GM21529 (cell line): Measurements from ENCODE around the gene CCHCR1.
"Not testable (repeated sequence)": the region's sequence is repeated elsewhere in the genome, so short reads cannot be mapped to it uniquely, and the experiment has no call there.

Experiments used
- ATAC-seq: cut with Tn5 transposase; IDR thresholded peaks from one replicate; pipeline ENCODE4 v1.9.1; 2021; ENCODE audit not compliant: unreplicated experiment

CCHCR1 gene

DNA sequence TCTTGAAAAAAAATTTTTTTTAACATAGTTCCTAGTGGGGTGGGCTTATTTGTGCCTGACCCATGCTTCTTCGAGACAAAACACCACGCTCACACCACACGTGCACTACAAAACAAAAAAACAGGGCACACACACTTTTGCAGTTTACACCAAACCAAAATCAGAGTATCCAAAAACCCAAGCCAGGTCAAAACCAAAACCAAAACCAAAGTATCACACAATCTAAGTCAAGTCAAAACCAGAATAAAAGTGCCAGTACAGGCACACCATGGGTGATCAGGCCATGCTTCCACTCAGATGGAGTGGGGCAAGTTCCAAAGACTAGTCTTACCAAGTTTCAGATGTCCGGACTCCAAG, 28.1 kb upstream of the CCHCR1 start:
- ATAC-seq = not testable (repeated sequence)

DNA sequence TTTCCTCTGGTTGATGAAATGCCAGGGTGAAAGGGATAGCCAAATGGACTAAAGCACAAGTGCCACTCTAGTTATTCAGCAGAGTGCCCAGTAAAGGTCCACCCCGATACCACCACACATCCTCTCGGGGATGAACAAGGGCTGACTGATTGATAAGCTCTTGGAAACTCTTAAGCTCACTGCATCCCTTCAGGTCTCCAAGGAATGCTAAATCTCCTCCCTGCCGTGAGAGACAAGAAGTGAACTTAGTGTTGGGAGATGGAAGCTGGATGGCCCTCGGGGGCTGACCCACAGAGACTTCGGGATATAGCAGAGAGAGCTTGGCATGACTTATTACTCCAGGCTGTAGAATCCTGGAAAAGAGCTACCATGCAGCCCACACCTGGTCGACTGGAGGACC, 26.3 kb upstream of the CCHCR1 start:
- ATAC-seq = not testable (repeated sequence)

- ATAC-seq = not testable (repeated sequence)
Observed at GRCh38 chr6:31183287-31183686, 25.7 kb upstream of the CCHCR1 start.

GRCh38 chr6:31180500-31180899, 22.9 kb upstream of the CCHCR1 start:
- no peak for ATAC-seq

- no peak for ATAC-seq
Observed at GRCh38 chr6:31179896-31180295, 22.3 kb upstream of the CCHCR1 start.

DNA sequence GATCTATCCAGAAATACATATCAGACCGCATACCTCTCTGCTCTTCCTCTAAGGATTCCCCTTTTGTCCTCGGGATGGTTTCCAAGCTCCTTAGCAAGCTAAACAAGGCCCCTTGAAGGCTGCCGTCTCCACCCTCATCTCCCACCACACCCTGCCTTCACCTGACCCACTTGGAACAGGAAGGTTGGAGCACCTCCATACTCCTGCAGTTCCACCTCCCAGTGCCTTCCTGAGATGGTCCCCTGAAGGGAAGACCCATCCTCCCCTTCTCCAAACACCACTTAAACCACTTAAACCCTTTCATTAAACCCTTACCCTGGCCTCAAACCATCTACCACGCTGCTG, 21.4 kb upstream of the CCHCR1 start:
- ATAC-seq = no peak

DNA sequence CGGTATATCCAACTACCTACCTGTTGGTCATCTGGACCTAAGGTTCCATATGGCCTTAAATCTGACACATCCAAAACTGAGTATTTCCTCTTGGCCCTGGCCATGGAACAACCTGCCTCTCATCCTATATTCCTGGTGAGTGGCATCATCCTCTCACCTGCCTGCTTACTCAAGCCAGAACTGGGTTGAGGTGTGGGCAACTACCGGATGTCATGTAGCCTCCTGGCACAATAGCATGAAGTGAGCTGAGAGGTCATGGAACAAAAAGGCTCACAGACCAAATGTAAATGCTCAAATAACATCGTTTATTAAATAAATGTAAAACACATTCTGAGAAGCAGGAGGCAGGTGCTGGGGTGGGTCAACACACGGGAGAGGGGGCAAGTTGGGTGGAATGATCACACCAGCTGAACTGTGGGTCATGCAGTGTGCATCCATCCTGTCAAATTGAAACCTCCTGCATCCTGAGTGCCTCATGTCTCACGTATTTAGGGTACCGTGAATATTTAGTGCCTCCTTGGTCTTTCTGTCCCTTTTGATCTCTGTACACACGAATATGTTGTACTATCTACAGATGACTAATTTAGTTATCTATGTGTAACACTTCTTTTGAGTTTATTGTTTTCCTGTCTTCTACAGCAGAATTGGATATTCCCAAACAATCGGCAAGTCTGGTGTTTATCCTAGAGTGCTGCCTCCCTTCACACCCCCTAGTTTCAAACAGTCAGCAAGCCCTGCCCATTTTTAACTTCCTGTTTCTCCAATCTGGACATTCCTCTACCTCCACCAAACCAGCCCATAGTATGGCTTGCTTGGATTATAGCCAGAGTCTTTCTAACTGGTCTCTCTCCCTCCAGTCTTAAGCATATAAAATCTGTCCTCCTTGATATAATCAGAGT, 20.8 kb upstream of the CCHCR1 start:
- ATAC-seq = no peak

GRCh38 chr6:31175971-31176370, 18.4 kb upstream of the CCHCR1 start:
- no peak for ATAC-seq

GRCh38 chr6:31174378-31174777, 16.8 kb upstream of the CCHCR1 start:
- no peak for ATAC-seq

DNA sequence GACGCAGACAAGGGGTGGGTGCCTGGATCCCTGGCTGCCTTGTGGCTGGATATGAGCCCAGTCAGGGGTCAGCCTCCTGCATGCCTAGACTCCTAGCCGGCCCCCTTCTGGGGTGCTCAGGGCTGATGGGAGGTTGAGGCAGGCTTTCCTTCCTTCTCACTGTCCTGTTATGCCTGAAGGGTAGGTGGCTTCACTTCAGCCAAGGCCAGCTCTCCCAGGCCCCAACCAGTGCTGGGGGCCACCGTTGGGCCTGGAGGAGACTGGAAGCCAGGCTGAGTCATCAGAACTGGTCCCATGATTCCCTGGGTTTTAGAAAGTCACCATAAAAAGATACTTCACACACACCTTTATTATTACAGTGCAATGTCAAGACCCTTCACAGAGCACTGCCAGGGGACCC, 15.8 kb upstream of the CCHCR1 start:
- ATAC-seq = no peak

DNA sequence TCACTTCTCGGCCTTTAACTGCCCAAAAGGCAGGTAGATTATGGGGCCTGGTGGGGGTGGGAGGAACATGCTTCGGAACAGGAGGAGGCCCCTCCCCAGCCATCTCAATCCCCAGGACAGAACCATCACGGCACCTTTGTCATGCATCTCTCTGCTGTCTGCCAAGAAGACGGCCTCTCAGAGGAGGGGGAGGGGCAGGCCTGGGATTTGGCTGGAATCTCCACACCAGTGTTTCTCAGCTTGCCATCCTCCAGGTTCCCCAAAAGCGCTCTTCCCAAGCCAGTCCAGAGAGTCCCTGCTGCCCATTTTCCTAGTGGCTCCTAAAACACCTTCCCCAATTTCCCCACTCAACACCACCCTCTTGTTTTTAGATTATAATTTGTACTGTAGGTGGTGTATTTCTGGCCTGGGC, 15.4 kb upstream of the CCHCR1 start:
- no peak for ATAC-seq

GRCh38 chr6:31171931-31172905, 14.6 kb upstream of the CCHCR1 start:
- ATAC-seq = no peak

- no peak for ATAC-seq
Observed at GRCh38 chr6:31170987-31171671, 13.5 kb upstream of the CCHCR1 start.

- ATAC-seq = no peak
Observed at GRCh38 chr6:31170600-31170881, 12.9 kb upstream of the CCHCR1 start, which contains the start of gene POU5F1. Gene POU5F1 (minus strand): TSS chr6:31170682. CDS start chr6:31170620, 62 bp downstream.

GRCh38 chr6:31169858-31170599, 12.4 kb upstream of the CCHCR1 start:
- ATAC-seq = not testable (repeated sequence)

GRCh38 chr6:31169123-31169857, 11.7 kb upstream of the CCHCR1 start:
- no peak for ATAC-seq

DNA sequence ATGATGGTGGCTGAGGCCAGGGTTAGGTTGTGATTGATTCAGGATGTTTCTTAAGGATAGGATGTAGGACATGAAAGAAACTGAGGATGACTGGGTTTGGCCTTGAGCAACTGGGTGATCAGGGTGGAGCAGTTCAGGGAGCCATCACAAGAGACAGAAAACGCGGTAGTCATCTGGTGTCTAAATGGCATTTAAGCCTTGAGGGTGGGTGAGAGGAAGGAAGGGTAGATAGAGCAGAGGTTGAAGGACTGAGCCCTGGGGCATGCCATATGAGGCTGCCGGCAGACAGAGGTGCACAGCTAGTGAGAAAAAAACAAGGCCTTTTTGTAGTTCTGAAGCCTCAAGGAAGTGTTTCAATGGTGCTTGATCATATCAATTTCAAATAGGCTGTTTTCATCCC, 11.0 kb upstream of the CCHCR1 start:
- no peak for ATAC-seq

GRCh38 chr6:31165986-31166385, 8.4 kb upstream of the CCHCR1 start:
- ATAC-seq = no peak

DNA sequence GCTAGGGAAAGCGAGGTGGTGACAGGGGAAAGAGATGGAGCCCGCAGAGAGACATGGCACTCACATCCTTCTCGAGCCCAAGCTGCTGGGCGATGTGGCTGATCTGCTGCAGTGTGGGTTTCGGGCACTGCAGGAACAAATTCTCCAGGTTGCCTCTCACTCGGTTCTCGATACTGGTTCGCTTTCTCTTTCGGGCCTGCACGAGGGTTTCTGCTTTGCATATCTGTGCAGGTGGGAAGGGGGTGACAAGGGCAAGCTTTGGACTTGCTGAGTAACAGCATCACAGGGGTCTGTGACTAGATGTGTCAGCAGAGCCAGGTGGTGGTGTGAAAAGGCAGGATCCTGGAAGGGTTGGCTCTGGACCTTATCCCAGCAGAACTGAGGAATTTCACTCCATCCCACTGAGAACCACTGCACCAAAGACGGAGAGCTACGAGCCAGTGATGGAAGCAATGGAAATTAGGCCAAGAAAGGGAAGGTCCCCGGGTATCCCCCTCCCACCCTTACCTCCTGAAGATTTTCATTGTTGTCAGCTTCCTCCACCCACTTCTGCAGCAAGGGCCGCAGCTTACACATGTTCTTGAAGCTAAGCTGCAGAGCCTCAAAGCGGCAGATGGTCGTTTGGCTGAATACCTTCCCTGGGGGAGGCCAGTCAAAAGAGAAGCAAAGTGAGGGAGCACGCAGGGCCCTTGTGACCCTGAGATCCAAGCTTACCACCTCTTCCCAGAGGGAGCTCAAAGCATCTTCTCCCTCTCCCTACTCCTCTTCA, 7.6 kb upstream of the CCHCR1 start:
- ATAC-seq = peak; percentile 76
